Small intestine (tissue), 16 donors: ENCODE data around the gene ZNF267. TPM values are rescaled to one million over a fixed set of nuclear protein-coding genes. Genes with fewer than 3 reads are reported as not detected.
"Not testable (repeated sequence)": the region's sequence is repeated elsewhere in the genome, so short reads cannot be mapped to it uniquely, and the experiment has no call there.

ENCODE experiments used
- DNase-seq, 2 donors: peaks; one replicate each; pipeline versions ENCODE4 v3.0.0 to v3.0.0-alpha.2; 2013
- FAIRE-seq: peaks from 2 replicates; lab custom pipeline; 2012; peaks lifted over from hg19 to GRCh38; lab: Jason Lieb, UNC
- H3K27ac ChIP-seq, 3 donors: one replicate each; pipeline ENCODE4 v1.5.1; 2013; ENCODE audit warnings: low read length in 2 of 3, mild to moderate bottlenecking in 2 of 3, control low read depth in 1 of 3, inconsistent platforms in 1 of 3, low read depth in 1 of 3, moderate library complexity in 1 of 3
- H3K27me3 ChIP-seq, 3 donors: one replicate each; pipeline ENCODE4 v1.6.1; 2013; ENCODE audit warnings: low read length in 3 of 3, inconsistent platforms in 1 of 3; ENCODE audit not compliant: control insufficient read depth in 3 of 3, insufficient read depth in 3 of 3
- H3K36me3 ChIP-seq, 3 donors: one replicate each; pipeline ENCODE4 v1.6.1; 2013; ENCODE audit warnings: low read length in 3 of 3, inconsistent platforms in 1 of 3, low read depth in 1 of 3, mild to moderate bottlenecking in 1 of 3, moderate library complexity in 1 of 3; ENCODE audit not compliant: control insufficient read depth in 3 of 3, insufficient read depth in 2 of 3
- H3K4me1 ChIP-seq, 3 donors: one replicate each; pipeline ENCODE4 v1.6.1; 2013; ENCODE audit warnings: low read length in 2 of 3, inconsistent platforms in 1 of 3, low read depth in 1 of 3, mild to moderate bottlenecking in 1 of 3, moderate library complexity in 1 of 3; ENCODE audit not compliant: control insufficient read depth in 3 of 3, insufficient read depth in 2 of 3
- H3K4me3 ChIP-seq, 3 donors: one replicate each; pipeline ENCODE4 v1.5.1; 2013; ENCODE audit warnings: low read length in 3 of 3, control low read depth in 1 of 3, inconsistent platforms in 1 of 3, low read depth in 1 of 3, mild to moderate bottlenecking in 1 of 3, moderate library complexity in 1 of 3
- H3K9me3 ChIP-seq, 2 donors: one replicate each; pipeline ENCODE4 v1.6.1; 2013; ENCODE audit warnings: low read depth in 1 of 2, low read length in 1 of 2; ENCODE audit not compliant: control insufficient read depth in 2 of 2, insufficient read depth in 1 of 2
- WGBS, 3 donors: extraction: QIAGEN DNeasy Blood & Tissue Kit; methylation state at CpG; one replicate each; pipeline ENCODE4 v1.1.7; 2013; 5-methylcytosine and 5-hydroxymethylcytosine counted together
- long read RNA-seq, 10 donors: transcript quantifications; one replicate each; lab custom pipeline, GENCODE V29; 2026
- polyA plus RNA-seq, 4 donors: library from polyadenylated mRNA; stranded (reverse) in 3 of 4; unstranded in 1 of 4; fragments of 200-250 nt in 3 of 4; fragments of 120-200 nt in 1 of 4; gene quantifications; one replicate each; pipeline versions ENCODE4 v1.2.1 to v1.2.3, GENCODE V29; 2013
- donor health status: healthy with polysubstance abuse.
- donor health status: control.
- donor health status: control.
- donor health status: Bipolar disorder and iron deficiency.
- donor health status: healthy.

Gene ZNF267
- 10 to 100 TPM in 1 of 4 donors, 1 to 10 TPM in 3; 3.2 to 12.9 (median 5.1) TPM for polyA plus RNA-seq
- long read RNA-seq, donor 1: 0 reads
- long read RNA-seq, donor 2, partial matches to known transcripts: 0 of 2 reads
- long read RNA-seq, donor 2, other reads (novel, unspliced or antisense): 0 of 2 reads
- long read RNA-seq, donor 3, full-length matches to known transcripts: 12 of 12 reads
- long read RNA-seq, donor 3, partial matches to known transcripts: 0 of 12 reads
- long read RNA-seq, donor 3, other reads (novel, unspliced or antisense): 0 of 12 reads
- long read RNA-seq, donor 4, partial matches to known transcripts: 0 of 1 reads
- long read RNA-seq, donor 4, other reads (novel, unspliced or antisense): 0 of 1 reads
- long read RNA-seq, donor 5, partial matches to known transcripts: 0 of 1 reads
- long read RNA-seq, donor 5, other reads (novel, unspliced or antisense): 0 of 1 reads
- long read RNA-seq, donor 6, transcript ZNF267-201 (4 exons, 3,317 nt): major isoform, 5 of 5 reads
- long read RNA-seq, donor 6, partial matches to known transcripts: 0 of 5 reads
- long read RNA-seq, donor 6, other reads (novel, unspliced or antisense): 0 of 5 reads
- long read RNA-seq, donor 7, full-length matches to known transcripts: 4 of 4 reads
- long read RNA-seq, donor 7, partial matches to known transcripts: 0 of 4 reads
- long read RNA-seq, donor 7, other reads (novel, unspliced or antisense): 0 of 4 reads
- long read RNA-seq, donor 8: 0 reads
- long read RNA-seq, donor 9: 0 reads
- long read RNA-seq, donor 10, full-length matches to known transcripts: 8 of 8 reads
- long read RNA-seq, donor 10, partial matches to known transcripts: 0 of 8 reads
- long read RNA-seq, donor 10, other reads (novel, unspliced or antisense): 0 of 8 reads

DNA sequence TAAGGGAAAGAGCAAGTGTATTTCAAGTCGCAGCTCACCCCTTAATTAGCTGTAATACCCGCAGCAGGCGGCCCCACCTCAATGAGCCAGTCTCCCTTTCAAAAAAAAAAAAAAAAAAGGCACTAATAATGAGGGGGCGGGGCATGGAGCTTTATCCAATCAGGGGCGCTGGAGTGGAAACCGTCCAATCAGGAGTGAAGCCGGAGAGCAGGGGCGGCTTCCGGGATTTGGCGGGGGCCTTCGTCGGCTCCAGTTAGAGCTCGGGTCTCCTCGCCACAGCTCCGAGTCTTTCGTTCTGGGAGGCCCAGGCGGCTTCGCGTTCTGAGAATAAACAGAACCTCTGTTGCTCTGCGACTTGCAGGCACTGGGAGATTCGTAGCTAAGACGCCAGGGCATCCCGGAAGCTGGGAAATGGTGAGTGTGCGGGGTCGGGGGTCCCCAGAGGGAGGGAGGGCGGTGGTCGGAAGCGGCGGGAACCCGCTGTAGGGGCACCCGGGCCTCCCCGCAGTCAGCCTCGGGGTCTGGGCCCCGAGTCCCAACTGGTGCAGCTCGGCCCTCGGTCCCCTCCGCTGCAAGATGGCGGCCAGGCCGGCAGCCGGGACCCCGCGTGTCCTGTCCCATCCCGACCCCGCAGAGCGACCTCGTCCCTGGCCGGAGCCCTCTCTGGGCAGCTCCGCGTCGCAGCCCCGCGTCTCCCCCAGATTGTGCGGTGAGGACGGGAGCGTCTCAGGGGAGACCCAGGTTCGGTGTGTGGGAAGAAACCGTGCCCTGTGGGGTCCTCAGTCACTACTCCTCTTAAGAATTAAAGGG, at the start of gene ZNF267:
TSS of gene ZNF267 (plus strand) at position 252 of the 810 bp plus-strand sequence. CDS start at position 412, 160 bp downstream.
- no peaks in the 10 kb centered on the region for H3K27me3 ChIP-seq
- peak within 1 kb of the TSS; percentile 61 to 90 (median 87) for H3K27ac ChIP-seq
- peaks cover 0 to 8% (median 3%) of the 10 kb centered on the region in 3 donors for H3K36me3 ChIP-seq
- DNase-seq (peak; percentile 92 to 96), FAIRE-seq (no peak)
- 0 to 1% (median 0%) methylated on average over 55 to 57 of the region's 57 CpGs for WGBS, 3 donors
- peaks cover 6 to 26% (median 16%) of the 10 kb centered on the region in 3 donors for H3K4me1 ChIP-seq
- H3K4me3 ChIP-seq: peak within 1 kb of the TSS; percentile 71 to 99 (median 98)
- H3K9me3 ChIP-seq: no peaks in the 10 kb centered on the region

DNA sequence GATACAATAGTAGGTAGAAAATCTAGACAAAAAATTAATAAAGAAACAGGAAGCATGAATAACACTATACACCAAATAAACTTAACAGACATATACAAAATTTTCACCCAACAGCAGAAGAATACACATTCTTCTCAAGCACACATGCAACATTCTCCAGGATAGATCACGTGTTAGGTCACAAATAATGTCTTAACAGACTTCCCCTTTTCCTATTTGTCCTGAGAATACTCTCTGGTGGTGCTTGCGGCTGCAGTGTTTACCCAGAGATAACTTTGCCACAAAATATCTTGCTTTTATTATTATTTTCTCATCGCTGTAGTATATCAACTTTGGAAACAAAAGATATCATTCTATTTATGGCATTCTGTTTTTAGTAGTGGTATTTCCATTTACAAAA, 40.6 kb upstream of the ZNF267 start:
- no peak for FAIRE-seq
- Histone ChIP-seq H3K27ac (no peak overlapping the region), H3K4me3 (no peak overlapping the region), H3K4me1 (no peaks in the 10 kb centered on the region), H3K36me3 (no peaks in the 10 kb centered on the region), H3K27me3 (no peaks in the 10 kb centered on the region), H3K9me3 (peaks cover 0 to 2% of the 10 kb centered on the region in 2 donors)
- DNase-seq: no peak
- WGBS, 3 donors: 51 to 64% (median 53%) methylated on average over 3 of the region's 3 CpGs

DNA sequence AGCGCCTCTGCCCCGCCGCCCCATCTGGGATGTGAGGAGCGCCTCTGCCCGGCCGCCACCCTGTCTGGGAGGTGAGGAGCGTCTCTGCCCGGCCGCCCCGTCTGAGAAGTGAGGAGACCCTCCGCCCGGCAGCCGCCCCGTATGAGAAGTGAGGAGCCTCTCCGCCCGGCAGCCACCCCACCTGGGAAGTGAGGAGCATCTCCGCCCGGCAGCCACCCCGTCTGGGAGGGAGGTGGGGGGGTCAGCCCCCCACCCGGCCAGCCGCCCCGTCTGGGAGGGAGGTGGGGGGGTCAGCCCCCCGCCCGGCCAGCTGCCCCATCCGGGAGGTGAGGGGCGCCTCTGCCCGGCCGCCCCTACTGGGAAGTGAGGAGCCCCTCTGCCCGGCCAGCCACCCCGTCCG, 37.2 kb upstream of the ZNF267 start:
- not testable (repeated sequence) for H3K4me1 ChIP-seq, H3K27ac ChIP-seq, H3K4me3 ChIP-seq, DNase-seq, H3K36me3 ChIP-seq, FAIRE-seq, H3K27me3 ChIP-seq, H3K9me3 ChIP-seq
- 88 to 96% (median 91%) methylated on average over 14 to 22 of the region's 31 CpGs for WGBS, 3 donors

DNA sequence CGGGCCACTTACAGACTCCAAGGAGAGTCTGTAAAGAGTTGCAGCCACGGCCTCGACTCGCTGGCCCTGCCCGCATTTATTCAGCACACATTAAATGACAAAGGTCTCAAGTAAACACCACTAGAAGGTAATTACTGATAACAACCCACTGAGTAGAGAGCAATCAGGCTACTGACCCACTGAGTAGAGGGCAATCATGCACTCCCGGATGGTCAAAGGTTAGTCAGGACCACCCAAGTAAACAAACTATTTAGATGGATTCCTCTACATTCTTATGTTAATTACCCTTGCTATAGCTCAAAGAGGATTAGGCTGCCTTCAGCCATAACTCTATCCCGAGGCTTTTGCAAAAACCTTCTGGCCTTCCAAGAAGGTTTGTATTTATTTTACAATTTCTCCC, 30.7 kb upstream of the ZNF267 start:
- 61 to 75% (median 63%) methylated on average over 7 of the region's 7 CpGs for WGBS, 3 donors
- no peak for DNase-seq
- peaks cover 0 to 8% of the 10 kb centered on the region in 2 donors for H3K9me3 ChIP-seq
- no peak overlapping the region for H3K4me3 ChIP-seq
- no peaks in the 10 kb centered on the region for H3K36me3 ChIP-seq
- FAIRE-seq: no peak
- no peaks in the 10 kb centered on the region for H3K4me1 ChIP-seq
- H3K27ac ChIP-seq: no peak overlapping the region
- no peaks in the 10 kb centered on the region for H3K27me3 ChIP-seq

DNA sequence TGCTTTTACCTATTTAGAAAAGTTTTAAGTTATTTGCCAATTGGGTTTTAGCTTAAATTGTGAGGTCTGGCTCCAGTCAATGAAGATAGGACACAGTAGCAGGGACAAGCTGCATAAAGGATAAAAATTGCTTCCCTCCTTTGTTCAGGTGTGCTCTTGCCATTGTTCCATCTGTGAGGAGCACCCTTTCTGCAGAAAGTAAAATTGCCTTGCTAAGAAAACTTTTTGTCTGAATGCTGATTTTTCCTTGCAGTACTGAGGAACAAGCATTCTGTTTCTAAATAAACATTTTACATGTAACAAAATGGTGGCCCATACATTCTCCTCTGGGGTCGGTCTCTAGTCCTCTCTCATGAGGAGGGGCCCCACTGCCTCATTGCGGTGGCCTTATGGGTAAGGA, 25.0 kb upstream of the ZNF267 start:
- not testable (repeated sequence) for H3K27ac ChIP-seq, H3K36me3 ChIP-seq, H3K27me3 ChIP-seq, FAIRE-seq, DNase-seq, H3K4me3 ChIP-seq, H3K4me1 ChIP-seq
- H3K9me3 ChIP-seq: peaks cover 3 to 11% of the 10 kb centered on the region in 2 donors
- 82 to 91% (median 85%) methylated on average over 2 of the region's 2 CpGs for whole genome bisulfite sequencing, 3 donors

DNA sequence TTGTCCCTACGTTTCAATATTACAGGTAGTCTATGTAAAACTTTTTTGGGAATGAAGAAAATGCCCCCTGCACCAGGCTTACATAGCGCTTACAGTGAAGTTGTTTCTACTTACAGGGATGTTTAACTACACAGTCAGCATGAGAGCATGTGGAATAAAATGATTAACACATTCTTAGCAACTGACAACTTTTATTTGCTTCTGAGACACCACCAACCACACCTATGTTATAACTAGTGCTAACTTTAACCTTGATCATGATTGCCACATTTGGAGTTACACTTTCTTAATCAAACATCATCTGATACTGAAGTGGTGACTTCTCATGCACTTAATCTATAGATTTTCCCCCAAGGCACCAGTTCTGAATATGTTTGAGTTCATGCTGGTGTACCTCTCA, 20.3 kb upstream of the ZNF267 start:
- Histone ChIP-seq H3K4me1 (no peaks in the 10 kb centered on the region), H3K4me3 (no peak overlapping the region), H3K9me3 (peaks cover 3 to 11% of the 10 kb centered on the region in 2 donors), H3K27me3 (peaks cover 0 to 2% (median 0%) of the 10 kb centered on the region in 3 donors), H3K36me3 (no peaks in the 10 kb centered on the region), H3K27ac (no peak overlapping the region)
- WGBS, 3 donors: 61 to 68% (median 63%) methylated on average over 2 of the region's 2 CpGs
- no peak for DNase-seq
- FAIRE-seq: no peak

DNA sequence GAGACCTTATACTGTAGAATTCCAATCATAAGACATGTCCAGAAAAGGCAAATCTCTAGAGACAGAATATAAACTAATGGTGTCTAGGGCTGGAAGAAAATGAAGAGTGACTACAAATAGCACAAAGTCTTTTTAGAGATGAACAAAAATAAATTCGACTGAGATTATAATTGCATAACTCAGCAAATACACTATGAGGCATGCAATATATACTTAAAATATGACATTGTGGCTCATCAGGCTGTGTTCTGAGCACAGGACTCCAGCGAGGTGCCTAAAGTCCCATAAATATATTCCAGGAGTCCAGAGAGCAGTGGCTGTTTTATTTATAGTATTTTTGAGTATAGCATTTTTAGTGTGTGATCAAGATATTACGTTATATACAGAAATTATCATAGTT, 13.1 kb upstream of the ZNF267 start:
- 62 to 77% (median 66%) methylated on average over 3 of the region's 3 CpGs for WGBS, 3 donors
- no peak for FAIRE-seq

DNA sequence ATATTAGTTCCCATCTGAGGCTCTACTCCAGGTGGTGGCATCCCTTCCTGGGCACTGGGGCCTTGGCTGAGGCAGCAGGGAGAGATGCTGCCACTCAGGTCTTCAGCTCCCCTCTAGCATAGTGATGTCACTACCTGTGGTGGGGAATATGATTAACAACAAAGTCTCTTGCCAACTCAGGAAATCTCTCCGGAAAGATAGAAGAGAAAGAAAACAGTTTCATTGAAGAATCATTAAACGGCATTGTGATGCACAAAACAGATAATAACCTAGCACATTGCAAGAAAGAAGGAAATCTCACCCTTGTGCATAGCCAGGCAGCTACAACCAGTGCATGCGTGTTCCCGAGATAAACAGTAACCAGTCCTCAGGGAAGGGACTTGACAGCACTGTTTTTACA, 12.2 kb upstream of the ZNF267 start:
- no peak for DNase-seq

More for the DNA sequence above, 13.1 kb upstream of the ZNF267 start:
- H3K4me1 ChIP-seq: no peaks in the 10 kb centered on the region
- no peak for DNase-seq
- no peaks in the 10 kb centered on the region for H3K9me3 ChIP-seq
- no peak overlapping the region for H3K4me3 ChIP-seq
- no peaks in the 10 kb centered on the region for H3K36me3 ChIP-seq
- H3K27me3 ChIP-seq: no peaks in the 10 kb centered on the region
- no peak overlapping the region for H3K27ac ChIP-seq

More for the DNA sequence above, 12.2 kb upstream of the ZNF267 start:
- H3K4me3 ChIP-seq: no peak overlapping the region
- no peaks in the 10 kb centered on the region for H3K9me3 ChIP-seq
- no peak overlapping the region for H3K27ac ChIP-seq
- WGBS, 3 donors: 67 to 71% (median 69%) methylated on average over 4 of the region's 4 CpGs
- no peaks in the 10 kb centered on the region for H3K27me3 ChIP-seq
- FAIRE-seq: no peak
- H3K36me3 ChIP-seq: no peaks in the 10 kb centered on the region
- H3K4me1 ChIP-seq: no peaks in the 10 kb centered on the region
